ENCODE data around the gene AQP12B. TPM values are rescaled to one million over a fixed set of nuclear protein-coding genes. Genes with fewer than 3 reads are reported as not detected.

The AQP12B gene
- total RNA-seq, 2 donors from 2014 or later = not detected

GRCh38 chr2:240637901-240638345 lies 44.8 kb downstream of the AQP12B start:
- Mint-ChIP-seq H3K27ac (no peak overlapping the region), H3K36me3 (peaks cover 0 to 21% of the 10 kb centered on the region in 2 donors), H3K9me3 (peaks cover 0 to 16% of the 10 kb centered on the region in 2 donors)
- ATAC-seq = no peak
- peak in 1 of 2 donors; percentile 43 for DNase-seq (ENCODE audit: low spot score in 2 of 2)

GRCh38 chr2:240637116-240637900 lies 45.4 kb downstream of the AQP12B start:
- Mint-ChIP-seq H3K27ac (no peak overlapping the region), H3K9me3 (peaks cover 0 to 18% of the 10 kb centered on the region in 2 donors), H3K36me3 (peaks cover 0 to 23% of the 10 kb centered on the region in 2 donors)
- peak in 1 of 2 donors; percentile 21 for DNase-seq (ENCODE audit: low spot score in 2 of 2)
- ATAC-seq = no peak

GRCh38 chr2:240636563-240637115 lies 46.0 kb downstream of the AQP12B start:
- no peak for ATAC-seq

GRCh38 chr2:240635998-240636547 lies 46.6 kb downstream of the AQP12B start:
- ATAC-seq (no peak), DNase-seq (ENCODE audit: low spot score in 2 of 2) (no peak)
- Mint-ChIP-seq H3K9me3 (peaks cover 0 to 18% of the 10 kb centered on the region in 2 donors), H3K27ac (no peak overlapping the region), H3K36me3 (peaks cover 0 to 23% of the 10 kb centered on the region in 2 donors)

More at GRCh38 chr2:240636563-240637115, 46.0 kb downstream of the AQP12B start:
- Mint-ChIP-seq H3K9me3 (peaks cover 0 to 18% of the 10 kb centered on the region in 2 donors), H3K27ac (no peak overlapping the region), H3K36me3 (peaks cover 0 to 23% of the 10 kb centered on the region in 2 donors)
- peak in 1 of 2 donors; percentile 35 for DNase-seq (ENCODE audit: low spot score in 2 of 2)

- ATAC-seq = peak in 1 of 2 donors; percentile 16
- Mint-ChIP-seq H3K36me3 (peaks cover 0 to 23% of the 10 kb centered on the region in 2 donors), H3K27ac (no peak overlapping the region), H3K9me3 (peaks cover 0 to 18% of the 10 kb centered on the region in 2 donors)
- peak in 1 of 2 donors; percentile 50 for DNase-seq (ENCODE audit: low spot score in 2 of 2)
Observed at GRCh38 chr2:240635121-240635997, 47.3 kb downstream of the AQP12B start.

GRCh38 chr2:240632306-240632721 lies 50.4 kb downstream of the AQP12B start:
- Mint-ChIP-seq H3K36me3 (peaks cover 0 to 23% of the 10 kb centered on the region in 2 donors), H3K9me3 (peaks cover 0 to 18% of the 10 kb centered on the region in 2 donors), H3K27ac (no peak overlapping the region)
- ATAC-seq (no peak), DNase-seq (ENCODE audit: low spot score in 2 of 2) (peak in 1 of 2 donors; percentile 44)

- peak in 1 of 2 donors; percentile 26 for DNase-seq (ENCODE audit: low spot score in 2 of 2)
- H3K36me3 Mint-ChIP-seq = peaks cover 0 to 23% of the 10 kb centered on the region in 2 donors
- no peak for ATAC-seq
- peaks cover 0 to 18% of the 10 kb centered on the region in 2 donors for H3K9me3 Mint-ChIP-seq
- H3K27ac Mint-ChIP-seq = no peak overlapping the region
Observed at GRCh38 chr2:240631548-240632305, 51.0 kb downstream of the AQP12B start.

- DNase-seq (ENCODE audit: low spot score in 2 of 2) (peak in 1 of 2 donors; percentile 26), ATAC-seq (no peak)
- Mint-ChIP-seq H3K27ac (no peak overlapping the region), H3K36me3 (peaks cover 0 to 23% of the 10 kb centered on the region in 2 donors), H3K9me3 (peaks cover 0 to 18% of the 10 kb centered on the region in 2 donors)
Observed at GRCh38 chr2:240630771-240631547, 51.7 kb downstream of the AQP12B start.

- Mint-ChIP-seq H3K36me3 (peaks cover 0 to 23% of the 10 kb centered on the region in 2 donors), H3K27ac (no peak overlapping the region), H3K9me3 (peaks cover 0 to 18% of the 10 kb centered on the region in 2 donors)
- ATAC-seq = no peak
- peak in 1 of 2 donors; percentile 45 for DNase-seq (ENCODE audit: low spot score in 2 of 2)
Observed at GRCh38 chr2:240629968-240630770, 52.5 kb downstream of the AQP12B start.

GRCh38 chr2:240629619-240629967 lies 53.1 kb downstream of the AQP12B start:
- peaks cover 0 to 14% of the 10 kb centered on the region in 2 donors for H3K9me3 Mint-ChIP-seq
- ATAC-seq = no peak
- DNase-seq (ENCODE audit: low spot score in 2 of 2) = no peak
- H3K36me3 Mint-ChIP-seq = peaks cover 0 to 18% of the 10 kb centered on the region in 2 donors
- H3K27ac Mint-ChIP-seq = no peak overlapping the region

- H3K9me3 Mint-ChIP-seq = peaks cover 0 to 10% of the 10 kb centered on the region in 2 donors
- ATAC-seq = no peak
- H3K27ac Mint-ChIP-seq = peak overlapping the region in 1 of 2 donors; percentile 59
- peaks cover 0 to 12% of the 10 kb centered on the region in 2 donors for H3K36me3 Mint-ChIP-seq
- DNase-seq (ENCODE audit: low spot score in 2 of 2) = peak in 1 of 2 donors; percentile 47
Observed at GRCh38 chr2:240628808-240629618, 53.7 kb downstream of the AQP12B start.

- DNase-seq (ENCODE audit: low spot score in 2 of 2) (peak in 1 of 2 donors; percentile 28), ATAC-seq (no peak)
- peaks cover 0 to 7% of the 10 kb centered on the region in 2 donors for H3K36me3 Mint-ChIP-seq
- H3K9me3 Mint-ChIP-seq = peaks cover 0 to 8% of the 10 kb centered on the region in 2 donors
- H3K27ac Mint-ChIP-seq = peak overlapping the region in 1 of 2 donors; percentile 59
Observed at GRCh38 chr2:240628507-240628807, 54.2 kb downstream of the AQP12B start.

- ATAC-seq (no peak), DNase-seq (ENCODE audit: low spot score in 2 of 2) (peak in 1 of 2 donors; percentile 38)
- peaks cover 0 to 2% of the 10 kb centered on the region in 2 donors for H3K9me3 Mint-ChIP-seq
- H3K27ac Mint-ChIP-seq = peak overlapping the region; percentile 59 to 81
- H3K36me3 Mint-ChIP-seq = peaks cover 0 to 2% of the 10 kb centered on the region in 2 donors
Observed at GRCh38 chr2:240627736-240628506, 54.8 kb downstream of the AQP12B start.

Data from activated naive CD4-positive, alpha-beta T cell treated with anti-CD3 and anti-CD28 coated beads, Interleukin-2, amount 50 U/mL, for 72 hours (primary cell).